GM21529 (cell line): ENCODE data around the gene TMEM131.
"Not testable (repeated sequence)": the region's sequence is repeated elsewhere in the genome, so short reads cannot be mapped to it uniquely, and the experiment has no call there.

Source experiments
- ATAC-seq: cut with Tn5 transposase; IDR thresholded peaks from one replicate; pipeline ENCODE4 v1.9.1; 2021; ENCODE audit not compliant: unreplicated experiment

TMEM131 gene

DNA sequence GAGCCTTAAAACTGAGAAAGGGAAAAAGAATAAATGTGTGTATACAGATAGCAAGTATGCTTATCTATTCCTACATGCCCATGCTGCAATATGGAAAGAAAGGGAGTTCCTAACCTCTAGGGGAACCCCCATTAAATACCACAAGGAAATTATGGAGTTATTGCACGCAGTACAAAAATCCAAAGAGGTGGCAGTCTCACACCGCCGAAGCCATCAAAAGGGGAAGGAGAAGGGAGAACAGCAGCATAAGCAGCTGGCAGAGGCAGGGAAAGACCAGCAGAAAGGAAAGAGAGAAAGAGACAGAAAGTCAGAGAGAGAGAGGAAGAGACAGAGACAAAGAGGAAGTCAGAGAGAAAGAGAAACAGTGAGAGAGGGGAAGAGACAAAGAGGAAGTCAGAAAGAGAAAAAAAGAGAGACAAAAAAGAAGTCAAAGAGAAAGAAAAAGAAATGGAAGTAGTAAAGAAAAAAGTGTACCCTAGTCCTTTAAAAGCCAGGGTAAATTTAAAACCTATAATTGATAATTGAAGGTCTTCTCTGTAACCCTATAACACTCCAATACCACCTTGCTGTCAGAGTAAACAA lies 169.4 kb downstream of the TMEM131 start:
- ATAC-seq: not testable (repeated sequence)

GRCh38 chr2:97824011-97824410 lies 171.7 kb downstream of the TMEM131 start:
- ATAC-seq: not testable (repeated sequence)

- ATAC-seq: not testable (repeated sequence)
These were observed 173.9 kb downstream of the TMEM131 start for GRCh38 chr2:97821862-97822261.

GRCh38 chr2:97819754-97820153 lies 176.0 kb downstream of the TMEM131 start:
- no peak for ATAC-seq

- ATAC-seq: no peak
These were observed 179.3 kb downstream of the TMEM131 start for GRCh38 chr2:97816411-97816810.

- ATAC-seq: no peak
These were observed 182.8 kb downstream of the TMEM131 start for GRCh38 chr2:97812931-97813330.

- ATAC-seq: no peak
These were observed 186.9 kb downstream of the TMEM131 start for GRCh38 chr2:97808816-97809215.

GRCh38 chr2:97806738-97807618 lies 188.8 kb downstream of the TMEM131 start:
- peak; percentile 71 for ATAC-seq

- no peak for ATAC-seq
These were observed 190.0 kb downstream of the TMEM131 start for GRCh38 chr2:97805776-97806175.

GRCh38 chr2:97801028-97801427 lies 194.7 kb downstream of the TMEM131 start:
- ATAC-seq: no peak

DNA sequence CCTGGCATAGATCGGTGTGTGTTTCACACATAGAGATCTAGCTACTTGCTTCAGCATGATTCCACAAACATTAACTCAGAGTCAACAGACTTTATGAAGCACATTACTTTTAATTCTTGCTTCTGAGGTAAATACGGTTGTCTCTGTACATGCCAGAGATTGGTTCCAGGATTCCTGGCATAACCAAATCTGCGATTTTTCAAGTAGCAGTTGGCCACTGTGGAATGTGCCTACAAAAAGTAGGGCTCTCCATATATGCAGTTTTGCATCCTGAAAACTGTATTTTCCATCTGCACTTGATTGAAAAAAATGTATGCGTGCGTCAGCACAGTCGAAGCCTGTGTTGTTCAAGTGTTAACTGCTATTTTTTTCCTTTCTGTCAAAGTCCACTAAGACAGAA lies 197.3 kb downstream of the TMEM131 start:
- no peak for ATAC-seq

DNA sequence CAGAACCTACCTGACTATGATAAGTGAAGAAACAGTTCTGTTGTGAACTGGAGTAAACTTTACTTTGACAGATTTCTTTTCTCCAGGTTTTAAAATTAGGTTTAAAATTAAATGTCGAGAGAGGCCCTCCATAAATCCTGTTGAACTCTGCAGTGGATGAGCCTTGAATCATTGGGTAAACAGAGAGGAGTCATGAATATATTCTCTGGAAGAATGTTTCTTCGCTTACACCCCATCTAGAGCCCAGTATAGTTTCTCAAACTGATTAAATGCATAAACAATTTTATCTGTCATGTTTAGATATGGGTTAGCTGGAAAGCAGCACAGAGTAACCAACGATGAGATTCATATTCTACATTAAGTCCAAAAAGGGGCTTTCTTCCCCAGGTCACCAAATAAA lies 198.4 kb downstream of the TMEM131 start:
- no peak for ATAC-seq

- no peak for ATAC-seq
These were observed 199.2 kb downstream of the TMEM131 start for GRCh38 chr2:97796465-97797126.

- ATAC-seq: no peak
These were observed 203.3 kb downstream of the TMEM131 start for GRCh38 chr2:97792416-97792815.

DNA sequence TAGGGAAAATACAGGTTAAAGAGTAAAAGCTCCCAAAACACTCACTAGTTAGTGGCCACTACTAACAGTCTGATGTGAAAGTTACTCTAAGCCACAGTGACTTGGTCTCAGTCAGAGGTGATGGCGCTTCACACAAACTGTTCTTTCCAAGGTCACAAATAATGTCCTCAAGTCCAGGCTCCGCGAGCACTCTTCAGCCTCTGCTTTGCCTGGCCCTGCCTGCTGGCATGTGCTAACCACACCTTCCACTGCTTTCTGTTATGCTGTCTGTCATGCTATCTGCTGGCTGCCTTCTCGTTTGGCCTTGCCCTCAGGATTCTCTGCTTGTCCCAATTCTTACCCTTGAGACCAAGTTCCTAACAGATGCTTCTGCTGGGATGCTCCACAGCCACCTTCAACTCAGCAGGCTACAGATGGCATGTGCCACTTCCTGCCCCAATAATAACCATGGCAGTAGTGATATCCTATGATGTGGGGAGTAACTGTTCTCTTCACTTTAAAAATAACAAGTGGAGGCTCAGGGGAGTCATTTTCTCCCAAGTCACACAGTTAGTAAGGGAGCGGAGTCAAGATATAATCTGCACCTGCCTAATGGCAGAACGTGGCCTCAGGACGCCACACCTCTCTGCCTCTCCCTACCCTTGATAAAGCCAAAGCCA lies 206.6 kb downstream of the TMEM131 start:
- ATAC-seq: no peak

DNA sequence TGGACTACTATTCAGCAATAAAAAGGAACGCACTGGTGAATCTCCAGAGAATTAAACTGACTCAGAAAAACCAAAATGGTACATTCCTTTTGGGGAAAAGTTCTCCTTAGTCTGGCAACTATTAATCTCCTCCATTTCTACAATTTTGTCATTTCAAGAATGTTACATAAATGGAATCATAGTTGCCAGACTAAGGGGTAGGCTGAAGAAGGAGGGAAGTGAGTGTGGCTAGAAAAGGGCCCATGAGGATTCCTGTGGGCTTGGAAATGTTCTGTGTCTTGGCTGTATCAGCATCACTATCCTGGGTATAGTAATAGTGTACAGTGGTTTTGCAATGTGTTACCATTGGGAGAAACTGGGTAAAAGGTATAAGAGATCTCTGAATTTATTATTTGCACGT lies 209.9 kb downstream of the TMEM131 start:
- no peak for ATAC-seq

DNA sequence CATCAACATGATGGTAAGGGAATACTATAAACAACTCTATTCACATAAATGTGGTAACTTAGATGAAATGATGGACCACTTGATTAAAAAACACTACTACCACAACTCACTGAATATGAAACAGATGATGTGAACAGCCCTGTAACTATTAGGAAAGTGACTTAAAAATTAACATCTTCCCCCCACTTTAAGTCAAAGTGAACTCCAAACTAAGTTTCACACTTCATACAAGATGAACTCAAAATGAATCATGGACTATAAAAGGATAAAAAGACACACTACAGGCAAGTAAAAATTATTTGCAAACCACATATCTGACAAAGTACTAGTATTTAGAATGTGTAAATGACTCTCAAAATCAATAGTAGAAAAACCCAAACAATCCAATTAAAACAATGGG lies 210.8 kb downstream of the TMEM131 start:
- no peak for ATAC-seq

GRCh38 chr2:97781981-97782380 lies 213.8 kb downstream of the TMEM131 start:
- no peak for ATAC-seq

DNA sequence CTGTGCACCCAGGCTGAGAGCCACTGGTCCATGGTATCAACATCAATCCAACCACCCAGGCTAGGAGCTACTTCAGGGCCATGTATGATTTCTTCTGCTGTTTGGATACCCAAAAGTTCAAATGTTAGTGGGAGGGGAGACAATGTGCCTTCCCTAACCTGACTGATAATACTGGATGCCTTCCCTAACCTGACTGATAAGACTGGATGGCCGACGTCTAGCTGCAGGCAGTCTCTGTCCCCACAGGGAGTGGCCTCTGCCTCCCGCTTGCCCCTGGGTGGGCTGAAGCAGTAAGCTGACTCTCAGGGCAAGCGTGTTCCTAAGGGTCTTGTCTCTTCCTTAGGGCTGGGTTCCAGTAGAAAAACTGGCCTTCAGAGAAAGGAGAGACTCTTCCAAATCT lies 216.6 kb downstream of the TMEM131 start:
- ATAC-seq: no peak

- no peak for ATAC-seq
These were observed 220.7 kb downstream of the TMEM131 start for GRCh38 chr2:97775074-97775473.

GRCh38 chr2:97774425-97774824 lies 221.3 kb downstream of the TMEM131 start:
- no peak for ATAC-seq
